Hematopoietic multipotent progenitor cell treated with erythropoietin and hydrocortisone succinate and interleukin-3 and kit ligand, for 8 days (in vitro differentiated cells): ENCODE measurements around the gene SRSF6.
"Not testable (repeated sequence)": the region's sequence is repeated elsewhere in the genome, so short reads cannot be mapped to it uniquely, and the experiment has no call there.

Source experiments
- DNase-seq: peaks from one replicate; pipeline ENCODE4 v3.0.0-alpha.2; 2015

The SRSF6 gene

GRCh38 chr20:43457640-43458421, at the start of gene SRSF6:
Gene SRSF6, plus strand, starts transcription at chr20:43457896. Its CDS starts 138 bp downstream, at chr20:43458034.
- peak; percentile 91 for DNase-seq

GRCh38 chr20:43408848-43409576, 48.7 kb upstream of the SRSF6 start:
- peak; percentile 29 for DNase-seq

GRCh38 chr20:43409577-43409913, 48.2 kb upstream of the SRSF6 start:
- no peak for DNase-seq

GRCh38 chr20:43415661-43416430, 41.9 kb upstream of the SRSF6 start:
- no peak for DNase-seq

- no peak for DNase-seq
These were observed 41.0 kb upstream of the SRSF6 start for GRCh38 chr20:43416591-43417228.

GRCh38 chr20:43420192-43420591, 37.5 kb upstream of the SRSF6 start:
- no peak for DNase-seq

GRCh38 chr20:43420913-43421312, 36.8 kb upstream of the SRSF6 start:
- not testable (repeated sequence) for DNase-seq

GRCh38 chr20:43426172-43426571, 31.5 kb upstream of the SRSF6 start:
- DNase-seq = no peak

- no peak for DNase-seq
These were observed 27.2 kb upstream of the SRSF6 start for GRCh38 chr20:43430265-43431133.

- no peak for DNase-seq
These were observed 26.6 kb upstream of the SRSF6 start for GRCh38 chr20:43431134-43431519.

GRCh38 chr20:43432498-43432897, 25.2 kb upstream of the SRSF6 start:
- no peak for DNase-seq

GRCh38 chr20:43433250-43433854, 24.3 kb upstream of the SRSF6 start:
- DNase-seq = no peak

GRCh38 chr20:43434565-43434964, 23.1 kb upstream of the SRSF6 start:
- DNase-seq = no peak

- no peak for DNase-seq
These were observed 18.9 kb upstream of the SRSF6 start for GRCh38 chr20:43438578-43439316.

GRCh38 chr20:43440531-43440930, 17.2 kb upstream of the SRSF6 start:
- DNase-seq = no peak

- no peak for DNase-seq
These were observed 15.3 kb upstream of the SRSF6 start for GRCh38 chr20:43442282-43442880.

GRCh38 chr20:43444107-43444506, 13.6 kb upstream of the SRSF6 start:
- DNase-seq = no peak

- no peak for DNase-seq
These were observed 11.3 kb upstream of the SRSF6 start for GRCh38 chr20:43446361-43446879.

GRCh38 chr20:43448431-43448747, 9.3 kb upstream of the SRSF6 start:
- DNase-seq = not testable (repeated sequence)
